Glutamatergic neuron (in vitro differentiated cells): ENCODE measurements around the gene ARHGAP23. TPM values are rescaled to one million over a fixed set of nuclear protein-coding genes. Genes with fewer than 3 reads are reported as not detected.

ENCODE experiments used
- DNase-seq: peaks from one replicate; pipeline ENCODE4 v3.0.0; 2022
- H3K27ac Mint-ChIP-seq: one replicate; pipeline ENCODE4 v1.8.0; 2020; ENCODE audit warnings: mild to moderate bottlenecking, mixed read lengths, inconsistent platforms; ENCODE audit not compliant: unreplicated experiment
- H3K27me3 Mint-ChIP-seq: one replicate; pipeline ENCODE4 v1.8.0; 2020; ENCODE audit warnings: mild to moderate bottlenecking, moderate library complexity, mixed read lengths, inconsistent platforms; ENCODE audit not compliant: unreplicated experiment
- H3K36me3 Mint-ChIP-seq: one replicate; pipeline ENCODE4 v1.8.0; 2020; ENCODE audit warnings: mild to moderate bottlenecking, mixed read lengths, inconsistent platforms; ENCODE audit not compliant: unreplicated experiment
- H3K4me1 Mint-ChIP-seq: one replicate; pipeline ENCODE4 v1.8.0; 2020; ENCODE audit warnings: mild to moderate bottlenecking, low read depth, mixed read lengths, inconsistent platforms; ENCODE audit not compliant: unreplicated experiment
- H3K4me3 Mint-ChIP-seq: one replicate; pipeline ENCODE4 v1.8.0; 2020; ENCODE audit warnings: mild to moderate bottlenecking, mixed read lengths, inconsistent platforms; ENCODE audit not compliant: unreplicated experiment
- H3K9me3 Mint-ChIP-seq: one replicate; pipeline ENCODE4 v1.8.0; 2020; ENCODE audit warnings: mild to moderate bottlenecking, moderate library complexity, mixed read lengths, inconsistent platforms; ENCODE audit not compliant: unreplicated experiment
- total RNA-seq: library from RNA; stranded (reverse); fragmentation: NEBNext Ultra II Directional; extraction: Animal tissue kit (Norgen Biotek cat#: 25700); gene quantifications from one replicate; pipeline ENCODE4 v1.2.1, GENCODE V29; 2021; ENCODE audit not compliant: unreplicated experiment
- TF ChIP-seq, protein P1 (sequence below): fragments of 200-600 bp; sonication (generic); IDR thresholded peaks from one replicate; pipeline ENCODE4 v1.5.0; 2021; ENCODE audit not compliant: partially characterized antibody, unreplicated experiment

The ARHGAP23 gene
- total RNA-seq, 1 donor from 2014 or later: 23.6 TPM

DNA sequence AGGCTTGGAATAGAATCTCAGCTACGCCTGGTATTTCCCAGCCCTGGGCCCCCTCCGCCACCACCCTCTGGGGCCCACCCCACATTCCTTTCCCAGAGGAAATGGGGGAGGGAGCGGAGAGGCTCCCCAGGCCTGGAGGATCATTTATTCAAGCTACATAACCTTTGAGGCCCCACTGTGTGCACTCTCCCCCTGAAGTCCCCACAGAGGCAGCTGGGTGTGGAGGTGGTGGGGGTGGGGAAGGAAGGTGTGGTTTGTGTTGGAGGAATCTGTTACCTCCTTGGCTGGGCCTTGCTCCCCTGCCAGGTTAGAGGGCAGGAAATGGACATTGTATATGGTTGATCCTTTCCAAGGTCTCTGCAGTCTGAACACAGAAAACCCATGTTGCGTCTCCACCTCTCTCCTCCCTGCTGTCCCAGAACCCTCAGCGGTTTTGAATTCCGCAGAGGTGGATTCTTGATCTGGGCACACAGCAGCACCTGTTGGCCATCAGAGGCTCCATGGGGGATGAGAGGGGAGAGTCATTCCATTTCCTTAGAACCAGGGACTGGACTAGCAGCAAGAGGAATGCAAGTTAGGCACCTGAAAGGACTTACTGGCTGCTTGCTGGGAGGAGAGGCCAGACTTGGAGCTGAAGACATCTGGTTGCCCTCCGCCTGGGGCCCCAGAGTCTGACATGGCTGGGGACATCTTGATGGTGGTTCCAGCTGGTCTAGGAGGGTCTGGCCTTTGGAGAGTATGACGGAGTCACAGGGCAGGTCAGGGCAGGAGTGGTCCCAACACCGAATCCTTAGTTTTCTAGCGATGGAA is 23.0 kb downstream of the ARHGAP23 start:
- TF ChIP-seq, protein P1, sequence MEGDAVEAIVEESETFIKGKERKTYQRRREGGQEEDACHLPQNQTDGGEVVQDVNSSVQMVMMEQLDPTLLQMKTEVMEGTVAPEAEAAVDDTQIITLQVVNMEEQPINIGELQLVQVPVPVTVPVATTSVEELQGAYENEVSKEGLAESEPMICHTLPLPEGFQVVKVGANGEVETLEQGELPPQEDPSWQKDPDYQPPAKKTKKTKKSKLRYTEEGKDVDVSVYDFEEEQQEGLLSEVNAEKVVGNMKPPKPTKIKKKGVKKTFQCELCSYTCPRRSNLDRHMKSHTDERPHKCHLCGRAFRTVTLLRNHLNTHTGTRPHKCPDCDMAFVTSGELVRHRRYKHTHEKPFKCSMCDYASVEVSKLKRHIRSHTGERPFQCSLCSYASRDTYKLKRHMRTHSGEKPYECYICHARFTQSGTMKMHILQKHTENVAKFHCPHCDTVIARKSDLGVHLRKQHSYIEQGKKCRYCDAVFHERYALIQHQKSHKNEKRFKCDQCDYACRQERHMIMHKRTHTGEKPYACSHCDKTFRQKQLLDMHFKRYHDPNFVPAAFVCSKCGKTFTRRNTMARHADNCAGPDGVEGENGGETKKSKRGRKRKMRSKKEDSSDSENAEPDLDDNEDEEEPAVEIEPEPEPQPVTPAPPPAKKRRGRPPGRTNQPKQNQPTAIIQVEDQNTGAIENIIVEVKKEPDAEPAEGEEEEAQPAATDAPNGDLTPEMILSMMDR: no peak
- Mint-ChIP-seq H3K27me3 (peaks cover 16% of the 10 kb centered on the region), H3K36me3 (no peaks in the 10 kb centered on the region), H3K4me3 (peak overlapping the region; percentile 25), H3K9me3 (peaks cover 9% of the 10 kb centered on the region), H3K27ac (peak overlapping the region; percentile 48), H3K4me1 (peaks cover 31% of the 10 kb centered on the region)
- no peak for DNase-seq

DNA sequence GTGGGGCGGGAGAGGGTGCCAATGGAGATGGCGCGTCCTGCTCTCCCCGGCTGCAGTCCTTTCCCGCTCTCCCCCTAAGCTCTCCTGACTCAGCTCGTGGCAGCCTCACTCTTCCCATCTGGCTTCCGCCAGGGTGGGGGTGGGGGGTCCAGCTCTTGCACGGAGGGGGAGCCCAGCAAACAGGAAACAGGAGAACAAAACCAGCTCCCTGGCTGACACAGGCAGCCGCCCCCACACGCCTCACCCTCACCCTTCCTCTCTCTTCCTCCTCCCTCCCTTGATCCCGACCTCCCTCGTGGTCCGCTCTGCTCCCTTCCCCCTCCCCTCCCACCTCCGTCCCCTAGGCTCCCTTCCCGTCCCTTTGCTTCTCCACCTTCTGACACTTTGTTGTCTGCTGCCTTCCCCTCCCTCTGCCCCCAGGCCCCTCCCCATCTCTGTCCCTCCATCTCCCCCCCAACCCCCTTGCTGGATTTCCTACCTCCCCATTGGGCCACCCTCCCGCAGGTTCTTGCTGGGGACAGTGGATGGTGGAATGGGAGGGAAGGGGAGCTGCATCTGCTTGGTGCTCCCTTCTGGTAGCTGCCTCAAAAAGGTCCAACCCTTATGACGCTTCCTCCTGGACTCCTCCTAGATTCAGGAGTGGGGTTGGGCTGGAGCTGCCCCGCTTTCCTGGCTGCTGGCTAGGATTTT is 23.7 kb downstream of the ARHGAP23 start:
- Mint-ChIP-seq H3K9me3 (peaks cover 11% of the 10 kb centered on the region), H3K27me3 (peaks cover 16% of the 10 kb centered on the region), H3K27ac (peak overlapping the region; percentile 79), H3K36me3 (no peaks in the 10 kb centered on the region), H3K4me1 (peaks cover 33% of the 10 kb centered on the region), H3K4me3 (peak overlapping the region; percentile 57)
- TF ChIP-seq, protein P1: no peak
- peak; percentile 45 for DNase-seq

DNA sequence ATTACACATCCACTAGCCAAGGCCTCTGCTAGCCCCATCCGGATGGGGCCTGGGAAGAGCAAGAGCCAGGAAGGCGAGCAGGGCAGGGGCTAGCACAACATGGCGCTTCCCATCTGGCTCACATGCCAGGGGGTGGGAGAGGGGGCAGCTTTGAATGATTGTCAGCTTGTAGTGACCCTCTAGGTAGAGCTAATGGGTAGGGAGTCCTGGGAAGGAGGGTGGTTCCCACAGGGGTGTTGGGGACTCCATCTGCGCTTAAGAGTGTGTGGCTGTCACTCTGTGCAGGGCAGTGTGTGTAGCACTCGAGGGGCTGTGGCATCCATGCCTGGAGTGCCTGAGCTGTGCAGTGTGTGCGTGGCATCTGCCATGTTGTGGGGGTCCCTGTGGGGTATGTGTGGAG is 24.5 kb downstream of the ARHGAP23 start:
- peak overlapping the region; percentile 83 for H3K4me3 Mint-ChIP-seq
- H3K27me3 Mint-ChIP-seq: peaks cover 16% of the 10 kb centered on the region
- peak overlapping the region; percentile 79 for H3K27ac Mint-ChIP-seq
- H3K4me1 Mint-ChIP-seq: peaks cover 38% of the 10 kb centered on the region
- no peaks in the 10 kb centered on the region for H3K36me3 Mint-ChIP-seq
- no peak for DNase-seq
- TF ChIP-seq, protein P1: no peak
- H3K9me3 Mint-ChIP-seq: peaks cover 12% of the 10 kb centered on the region

DNA sequence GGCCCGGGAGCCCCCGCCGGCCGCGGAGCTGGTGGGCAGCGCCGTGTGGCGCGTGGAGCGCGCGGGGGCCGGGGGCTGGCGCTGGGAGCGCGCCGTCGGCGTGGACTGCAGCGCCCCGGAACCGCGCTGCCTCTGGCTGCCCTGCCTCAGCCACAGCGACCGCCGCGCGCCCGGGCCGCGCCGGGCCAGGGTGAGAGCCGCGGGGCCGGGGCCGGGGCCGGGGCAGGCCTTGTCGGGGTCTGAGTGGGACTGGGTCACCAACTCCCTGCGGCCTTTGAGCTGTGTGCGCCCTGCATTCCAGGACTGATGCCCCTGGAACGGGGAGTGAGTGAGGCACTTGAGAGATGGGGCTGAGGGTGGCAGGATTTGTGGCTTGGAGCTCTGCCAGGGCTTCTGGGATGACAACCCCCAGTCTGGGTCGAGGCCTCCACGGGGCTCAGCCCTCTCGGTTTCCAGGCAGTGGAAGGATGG is 25.7 kb downstream of the ARHGAP23 start:
- no peak for DNase-seq
- peaks cover 39% of the 10 kb centered on the region for H3K4me1 Mint-ChIP-seq
- H3K27ac Mint-ChIP-seq: no peak overlapping the region
- peaks cover 12% of the 10 kb centered on the region for H3K9me3 Mint-ChIP-seq
- H3K4me3 Mint-ChIP-seq: peak overlapping the region; percentile 30
- TF ChIP-seq, protein P1: no peak
- peaks cover 16% of the 10 kb centered on the region for H3K27me3 Mint-ChIP-seq
- no peaks in the 10 kb centered on the region for H3K36me3 Mint-ChIP-seq

DNA sequence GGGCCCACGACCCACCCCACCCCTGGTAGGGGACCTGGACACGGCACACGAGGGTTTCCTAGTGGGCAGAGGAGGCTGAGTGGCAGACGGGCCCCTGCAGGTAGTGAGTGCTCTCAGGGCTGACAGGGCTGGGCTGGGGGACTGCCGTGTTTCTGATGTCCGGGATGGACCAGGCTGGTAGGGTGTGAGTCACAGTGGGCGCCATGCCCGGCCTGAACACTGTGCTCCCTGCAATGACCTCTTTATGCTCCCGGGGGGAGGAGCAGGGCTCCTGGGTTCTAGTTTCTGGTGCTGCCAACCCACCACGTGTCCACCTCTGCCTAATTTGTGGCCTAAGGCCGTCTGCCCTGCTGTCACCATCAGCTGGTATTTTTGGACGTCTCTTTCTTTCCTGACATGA is 26.3 kb downstream of the ARHGAP23 start:
- H3K27me3 Mint-ChIP-seq: peaks cover 16% of the 10 kb centered on the region
- peaks cover 40% of the 10 kb centered on the region for H3K4me1 Mint-ChIP-seq
- H3K9me3 Mint-ChIP-seq: peaks cover 12% of the 10 kb centered on the region

More for the DNA sequence above, 26.3 kb downstream of the ARHGAP23 start:
- H3K4me3 Mint-ChIP-seq: peak overlapping the region; percentile 32
- TF ChIP-seq, protein P1: no peak
- peak overlapping the region; percentile 2 for H3K27ac Mint-ChIP-seq
- DNase-seq: no peak
- no peaks in the 10 kb centered on the region for H3K36me3 Mint-ChIP-seq
